Colonic mucosa (tissue), 4 donors: ENCODE data around the gene C9orf153. TPM values are rescaled to one million over a fixed set of nuclear protein-coding genes. Genes with fewer than 3 reads are reported as not detected.

Experiments used
- DNase-seq: peaks from one replicate; pipeline ENCODE4 v3.0.0-alpha.2; 2020
- H3K27ac ChIP-seq: fragments of 200-600 bp; one replicate; pipeline ENCODE4 v1.8.0; 2021
- H3K27me3 ChIP-seq: fragments of 200-600 bp; one replicate; pipeline ENCODE4 v1.8.0; 2021
- H3K36me3 ChIP-seq: fragments of 200-600 bp; one replicate; pipeline ENCODE4 v1.8.0; 2021
- H3K4me1 ChIP-seq: fragments of 200-600 bp; one replicate; pipeline ENCODE4 v1.8.0; 2021; ENCODE audit warnings: mild to moderate bottlenecking
- H3K4me3 ChIP-seq: fragments of 200-600 bp; one replicate; pipeline ENCODE4 v1.8.0; 2021
- H3K9ac ChIP-seq, 2 donors: one replicate each; pipeline ENCODE4 v1.7.0; 2013; ENCODE audit warnings: control low read depth in 2 of 2, low read depth in 2 of 2, low read length in 2 of 2
- H3K9me3 ChIP-seq: fragments of 200-600 bp; one replicate; pipeline ENCODE4 v1.8.0; 2021
- CTCF ChIP-seq: fragments of 200-600 bp; IDR thresholded peaks from one replicate; pipeline ENCODE4 v1.8.0; 2022; ENCODE audit warnings: antibody characterized with exemption, mild to moderate bottlenecking
- intact Hi-C: fragments of 100-400 bp; cut with DNase I; formaldehyde crosslinking; loops from one replicate; pipeline ENCODE4 v1.14.1; 2022
- total RNA-seq, 2 donors: library from RNA; stranded (reverse); fragmentation: NEBNext Ultra II Directional in 1 of 2; extraction: Animal tissue kit (Norgen Biotek cat#: 25700) in 1 of 2; gene quantifications; one replicate each; pipeline ENCODE4 v1.2.1, GENCODE V29; 2021
- donor health status: healthy.
- donor health status: DM: no; HTN: no; CAD: no.
- donor health status: DM: no; HTN: no; CAD: no.

The C9orf153 gene
- total RNA-seq, 2 donors from 2014 or later, result not detected

- H3K36me3 ChIP-seq, result no peaks in the 10 kb centered on the region
- no peaks in the 10 kb centered on the region for H3K9me3 ChIP-seq
- no peak for TF ChIP-seq CTCF
- H3K4me3 ChIP-seq, result no peak overlapping the region
- H3K4me1 ChIP-seq, result peaks cover 3% of the 10 kb centered on the region
- intact Hi-C loops, result no loop called here
- H3K27me3 ChIP-seq, result no peaks in the 10 kb centered on the region
- no peak overlapping the region for H3K27ac ChIP-seq
- no peak for DNase-seq
- H3K9ac ChIP-seq, result no peak overlapping the region
These were observed 20.4 kb upstream of the C9orf153 start for GRCh38 chr9:86279839-86280238.

- no peak overlapping the region for H3K27ac ChIP-seq
- DNase-seq, result no peak
- H3K36me3 ChIP-seq, result no peaks in the 10 kb centered on the region
- H3K9me3 ChIP-seq, result no peaks in the 10 kb centered on the region
- intact Hi-C loops, result no loop called here
- peaks cover 3% of the 10 kb centered on the region for H3K4me1 ChIP-seq
- no peaks in the 10 kb centered on the region for H3K27me3 ChIP-seq
- no peak for TF ChIP-seq CTCF
- no peak overlapping the region for H3K4me3 ChIP-seq
- H3K9ac ChIP-seq, result no peak overlapping the region
These were observed 17.6 kb upstream of the C9orf153 start for GRCh38 chr9:86277072-86277471.

GRCh38 chr9:86275962-86276361 lies 16.5 kb upstream of the C9orf153 start:
- Histone ChIP-seq H3K9ac (no peak overlapping the region), H3K4me1 (peaks cover 3% of the 10 kb centered on the region), H3K9me3 (no peaks in the 10 kb centered on the region), H3K27ac (no peak overlapping the region), H3K4me3 (no peak overlapping the region), H3K27me3 (no peaks in the 10 kb centered on the region), H3K36me3 (no peaks in the 10 kb centered on the region)
- no peak for TF ChIP-seq CTCF
- intact Hi-C loops, result no loop called here
- no peak for DNase-seq

- intact Hi-C loops, result no loop called here
- TF ChIP-seq CTCF, result no peak
- H3K4me1 ChIP-seq, result peaks cover under 1% of the 10 kb centered on the region
- no peak for DNase-seq
- H3K36me3 ChIP-seq, result no peaks in the 10 kb centered on the region
- H3K4me3 ChIP-seq, result no peak overlapping the region
- no peaks in the 10 kb centered on the region for H3K27me3 ChIP-seq
- no peak overlapping the region for H3K27ac ChIP-seq
- H3K9ac ChIP-seq, result no peak overlapping the region
- no peaks in the 10 kb centered on the region for H3K9me3 ChIP-seq
These were observed 15.6 kb upstream of the C9orf153 start for GRCh38 chr9:86274821-86275643.

- H3K9ac ChIP-seq, result no peak overlapping the region
- TF ChIP-seq CTCF, result no peak
- no peaks in the 10 kb centered on the region for H3K36me3 ChIP-seq
- H3K4me1 ChIP-seq, result no peaks in the 10 kb centered on the region
- intact Hi-C loops, result no loop called here
- no peaks in the 10 kb centered on the region for H3K27me3 ChIP-seq
- no peak overlapping the region for H3K27ac ChIP-seq
- H3K4me3 ChIP-seq, result no peak overlapping the region
- no peaks in the 10 kb centered on the region for H3K9me3 ChIP-seq
- no peak for DNase-seq
These were observed 12.8 kb upstream of the C9orf153 start for GRCh38 chr9:86272221-86272620.
